Neutrophil (primary cell): ENCODE measurements around the gene VCAN.
A peak's percentile ranks its signal among the peaks of the same experiment; 100 is the strongest.
"Not testable (repeated sequence)": the region's sequence is repeated elsewhere in the genome, so short reads cannot be mapped to it uniquely, and the experiment has no call there.

ENCODE experiments used
- H3K27ac ChIP-seq: fragments of 200-600 bp; sonication (generic); 2 replicates; pipeline ENCODE4 v1.5.1; 2016; ENCODE audit warnings: mild to moderate bottlenecking, moderate library complexity
- H3K27me3 ChIP-seq: fragments of 200-600 bp; sonication (generic); 2 replicates; pipeline ENCODE4 v1.6.0; 2016; ENCODE audit warnings: mild to moderate bottlenecking
- H3K36me3 ChIP-seq: fragments of 200-600 bp; sonication (generic); 2 replicates; pipeline ENCODE4 v1.5.1; 2017
- H3K4me1 ChIP-seq, 2 experiments: fragments of 200-600 bp in 1 of 2; sonication (generic) in 1 of 2; 1 replicate in 1 of 2; 2 replicates in 1 of 2; pipeline versions ENCODE4 v1.5.1 to v1.6.1; 2013 to 2016; ENCODE audit warnings: low read depth in 1 of 2, low read length in 1 of 2, mild to moderate bottlenecking in 1 of 2, moderate library complexity in 1 of 2; ENCODE audit not compliant: control insufficient read depth in 1 of 2, insufficient read depth in 1 of 2
- H3K4me3 ChIP-seq, 2 experiments: fragments of 200-600 bp in 1 of 2; sonication (generic) in 1 of 2; 1 replicate in 1 of 2; 2 replicates in 1 of 2; pipeline ENCODE4 v1.5.1; 2013 to 2016; ENCODE audit warnings: low read depth in 1 of 2, low read length in 1 of 2, mild to moderate bottlenecking in 1 of 2, moderate library complexity in 1 of 2
- H3K9me3 ChIP-seq: fragments of 200-600 bp; sonication (generic); 2 replicates; pipeline ENCODE4 v1.5.1; 2016
- CTCF ChIP-seq: fragments of 200-600 bp; sonication (generic); IDR thresholded peaks from 2 replicates; pipeline ENCODE4 v1.5.1; 2016; ENCODE audit warnings: antibody characterized with exemption

Gene VCAN

DNA sequence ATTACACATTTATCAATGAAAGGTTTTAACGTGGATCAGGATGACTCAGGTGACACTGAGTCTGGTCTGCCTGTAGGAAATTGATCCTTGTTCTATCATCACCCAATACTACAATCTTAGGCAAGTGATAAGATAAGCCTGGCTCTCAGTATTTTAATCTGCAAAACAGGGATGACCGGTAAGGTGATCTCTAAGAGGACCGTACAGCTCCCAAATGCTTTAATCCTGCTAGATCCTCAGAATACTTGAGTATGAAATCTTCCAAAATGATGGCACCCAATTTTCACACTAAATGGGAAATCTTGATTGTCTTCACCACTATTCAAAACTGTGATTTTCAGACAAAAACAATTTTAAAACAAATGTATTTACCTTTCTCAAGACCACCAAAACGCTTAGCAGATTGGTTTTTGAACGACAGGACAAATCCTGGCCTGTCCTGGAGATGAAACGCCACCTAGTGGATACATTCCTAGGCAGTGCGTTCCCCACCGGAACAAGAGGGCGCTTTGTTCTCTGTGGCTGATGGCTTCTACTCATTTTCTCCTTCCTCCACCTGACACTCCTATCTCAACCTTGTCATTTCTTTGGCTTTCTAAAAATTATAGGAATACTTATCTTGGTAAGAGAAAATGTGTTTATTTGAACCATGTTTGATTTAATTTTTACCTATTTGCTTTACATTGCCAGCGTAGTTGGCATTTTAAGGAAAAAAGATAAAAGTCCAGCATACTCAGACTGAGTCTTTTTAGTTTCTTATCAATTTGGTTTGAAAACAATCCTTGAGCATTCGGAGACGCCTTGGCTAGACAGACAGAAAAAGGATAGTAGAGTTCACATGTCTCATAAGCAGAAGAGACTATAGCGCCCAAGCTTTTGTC is 41.2 kb upstream of the VCAN start:
- Histone ChIP-seq H3K4me1 (no peaks in the 10 kb centered on the region), H3K27me3 (no peaks in the 10 kb centered on the region), H3K4me3 (no peak overlapping the region), H3K9me3 (no peaks in the 10 kb centered on the region), H3K36me3 (no peaks in the 10 kb centered on the region), H3K27ac (no peak overlapping the region)
- peak; percentile 63 for TF ChIP-seq CTCF

DNA sequence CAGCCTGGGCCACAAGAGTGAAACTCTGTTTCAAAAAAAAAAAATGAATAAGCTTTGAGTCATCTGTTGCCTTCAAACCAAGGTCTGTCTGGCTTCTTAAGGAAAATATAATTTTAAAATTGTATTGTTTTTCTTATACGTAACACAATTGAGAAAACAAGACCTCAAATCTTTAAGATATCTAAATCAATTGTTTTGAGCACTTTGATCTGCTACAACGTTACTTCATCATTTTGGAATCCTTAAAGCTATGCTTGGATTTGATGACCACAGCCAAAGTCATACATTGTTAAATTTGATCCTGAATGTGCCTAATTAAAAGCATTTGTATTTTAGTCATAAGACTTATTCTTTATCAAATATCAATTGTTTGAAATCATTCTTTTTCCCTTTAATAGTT is 37.7 kb upstream of the VCAN start:
- Histone ChIP-seq H3K27me3 (no peaks in the 10 kb centered on the region), H3K9me3 (no peaks in the 10 kb centered on the region), H3K27ac (no peak overlapping the region), H3K4me3 (no peak overlapping the region), H3K36me3 (no peaks in the 10 kb centered on the region), H3K4me1 (no peaks in the 10 kb centered on the region)
- no peak for TF ChIP-seq CTCF

DNA sequence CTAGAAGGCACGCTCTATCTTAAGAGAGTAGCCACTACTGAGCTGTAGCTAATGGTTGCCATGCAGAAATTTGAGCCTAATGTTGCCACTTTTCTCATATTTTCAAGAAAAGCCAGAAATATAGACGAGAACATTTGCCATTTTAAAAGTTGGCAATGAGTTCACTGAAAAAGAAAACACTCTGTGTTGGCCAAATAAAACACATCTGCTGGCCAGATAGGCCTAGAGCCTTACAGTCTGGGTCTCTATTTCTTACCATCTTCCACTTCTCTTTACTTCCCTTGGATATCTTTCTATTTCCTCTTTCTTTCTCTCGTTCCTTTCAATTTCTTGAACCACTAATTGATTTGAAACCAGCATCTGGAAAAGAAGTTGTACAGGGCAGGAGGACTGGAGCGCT is 36.6 kb upstream of the VCAN start:
- Histone ChIP-seq H3K36me3 (no peaks in the 10 kb centered on the region), H3K4me1 (no peaks in the 10 kb centered on the region), H3K4me3 (no peak overlapping the region), H3K27me3 (no peaks in the 10 kb centered on the region), H3K9me3 (no peaks in the 10 kb centered on the region), H3K27ac (no peak overlapping the region)
- no peak for TF ChIP-seq CTCF

GRCh38 chr5:83436276-83436675 is 35.3 kb upstream of the VCAN start:
- TF ChIP-seq CTCF = no peak
- Histone ChIP-seq H3K4me3 (no peak overlapping the region), H3K4me1 (no peaks in the 10 kb centered on the region), H3K27me3 (no peaks in the 10 kb centered on the region), H3K36me3 (no peaks in the 10 kb centered on the region), H3K27ac (no peak overlapping the region), H3K9me3 (no peaks in the 10 kb centered on the region)

- not testable (repeated sequence) for H3K4me3 ChIP-seq, H3K36me3 ChIP-seq, H3K9me3 ChIP-seq, H3K27me3 ChIP-seq, H3K27ac ChIP-seq, H3K4me1 ChIP-seq
Measured at GRCh38 chr5:83437697-83438096, 33.8 kb upstream of the VCAN start.

DNA sequence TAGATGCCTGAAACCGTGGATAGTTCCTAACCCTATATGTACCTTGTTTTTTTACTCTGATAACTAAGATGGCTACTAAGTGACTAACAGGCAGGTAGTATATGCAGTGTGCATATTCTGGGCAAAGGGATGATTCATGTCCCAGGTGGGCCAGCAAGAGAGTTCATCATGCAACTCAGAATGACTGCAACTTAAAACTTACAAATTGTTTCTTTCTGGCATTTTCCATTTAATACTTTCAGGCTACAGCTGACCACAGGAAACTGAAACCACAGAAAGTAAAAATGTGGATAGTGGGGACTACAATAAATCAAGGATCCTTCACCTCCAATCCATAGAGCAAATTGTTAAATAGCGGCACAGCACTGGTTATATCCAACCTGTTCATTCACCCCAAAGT is 30.7 kb upstream of the VCAN start:
- Histone ChIP-seq H3K36me3 (no peaks in the 10 kb centered on the region), H3K27ac (no peak overlapping the region), H3K27me3 (no peaks in the 10 kb centered on the region), H3K4me3 (no peak overlapping the region), H3K9me3 (no peaks in the 10 kb centered on the region), H3K4me1 (no peaks in the 10 kb centered on the region)
- no peak for TF ChIP-seq CTCF
